ENCODE measurements around the gene RPL36A.

GRCh38 chrX:101408532-101408841, 17.7 kb downstream of the RPL36A start:
- TF ChIP-seq GATA2 (IDR thresholded peaks at IDR 0.05; ENCODE audit: low read depth, low read length) = no peak
- TF ChIP-seq GATA3 (IDR thresholded peaks at IDR 0.05; ENCODE audit: low read depth, low read length) = no peak
